H9 (cell line): ENCODE data around the gene PLAU. TPM values are rescaled to one million over a fixed set of nuclear protein-coding genes. Genes with fewer than 3 reads are reported as not detected.
A peak's percentile ranks its signal among the peaks of the same experiment; 100 is the strongest.

ENCODE experiments used
- DNase-seq: peaks from one replicate; pipeline ENCODE4 v3.0.0-alpha.2; 2017
- H2AFZ ChIP-seq: one replicate; pipeline ENCODE4 v1.6.1; 2013; ENCODE audit warnings: mild to moderate bottlenecking, low read length, control low read depth, moderate library complexity
- H2AK5ac ChIP-seq: 2 replicates; pipeline ENCODE4 v1.6.1; 2013; ENCODE audit warnings: low read length, control low read depth, mixed read lengths; ENCODE audit not compliant: insufficient read length
- H2BK120ac ChIP-seq: one replicate; pipeline ENCODE4 v1.6.1; 2013; ENCODE audit warnings: low read depth, mild to moderate bottlenecking, low read length, control low read depth, inconsistent platforms; ENCODE audit not compliant: poor library complexity, severe bottlenecking
- H2BK12ac ChIP-seq: 2 replicates; pipeline ENCODE4 v1.6.1; 2013; ENCODE audit warnings: low read length, control low read depth, mixed read lengths, low read depth; ENCODE audit not compliant: insufficient read length
- H2BK15ac ChIP-seq: 2 replicates; pipeline ENCODE4 v1.6.1; 2013; ENCODE audit warnings: low read depth, low read length, control low read depth
- H2BK20ac ChIP-seq: one replicate; pipeline ENCODE4 v1.6.1; 2013; ENCODE audit warnings: low read depth, mild to moderate bottlenecking, low read length, control low read depth, inconsistent platforms; ENCODE audit not compliant: poor library complexity, severe bottlenecking
- H2BK5ac ChIP-seq: 2 replicates; pipeline ENCODE4 v1.6.1; 2013; ENCODE audit warnings: low read length, control low read depth, mixed read lengths; ENCODE audit not compliant: insufficient read length
- H3K14ac ChIP-seq: 2 replicates; pipeline ENCODE4 v1.6.1; 2013; ENCODE audit warnings: low read length, control low read depth; ENCODE audit not compliant: insufficient read depth
- H3K18ac ChIP-seq: 2 replicates; pipeline ENCODE4 v1.6.1; 2013; ENCODE audit warnings: low read depth, mild to moderate bottlenecking, mixed read lengths, low read length, control low read depth; ENCODE audit not compliant: insufficient read length
- H3K23ac ChIP-seq: 2 replicates; pipeline ENCODE4 v1.6.1; 2013; ENCODE audit warnings: low read length, control low read depth, mixed read lengths, low read depth; ENCODE audit not compliant: insufficient read length
- H3K23me2 ChIP-seq: 2 replicates; pipeline ENCODE4 v1.6.1; 2013; ENCODE audit warnings: low read depth, mild to moderate bottlenecking, mixed read lengths, low read length, control low read depth; ENCODE audit not compliant: insufficient read length, poor library complexity, severe bottlenecking
- H3K27ac ChIP-seq: 2 replicates; pipeline ENCODE4 v1.5.1; 2013; ENCODE audit warnings: low read length, control low read depth, mixed read lengths, low read depth; ENCODE audit not compliant: insufficient read length
- H3K27me3 ChIP-seq: 2 replicates; pipeline ENCODE4 v1.6.1; 2013; ENCODE audit warnings: low read length, control low read depth, inconsistent platforms; ENCODE audit not compliant: insufficient read depth
- H3K4ac ChIP-seq: 2 replicates; pipeline ENCODE4 v1.6.1; 2013; ENCODE audit warnings: low read depth, mild to moderate bottlenecking, control low read depth, inconsistent platforms, low read length, moderate library complexity
- H3K4me1 ChIP-seq: 2 replicates; pipeline ENCODE4 v1.6.1; 2013; ENCODE audit warnings: low read length, control low read depth, inconsistent platforms; ENCODE audit not compliant: insufficient read depth
- H3K4me2 ChIP-seq: 2 replicates; pipeline ENCODE4 v1.6.1; 2013; ENCODE audit warnings: low read length, control low read depth, mixed read lengths; ENCODE audit not compliant: insufficient read length, insufficient read depth
- H3K56ac ChIP-seq: 2 replicates; pipeline ENCODE4 v1.6.1; 2013; ENCODE audit warnings: low read depth, mild to moderate bottlenecking, mixed read lengths, low read length, control low read depth; ENCODE audit not compliant: insufficient read length
- H3K79me1 ChIP-seq: 2 replicates; pipeline ENCODE4 v1.6.1; 2013; ENCODE audit warnings: low read depth, mild to moderate bottlenecking, moderate library complexity, low read length, control low read depth, inconsistent platforms; ENCODE audit not compliant: insufficient read depth, poor library complexity, severe bottlenecking
- H3K79me2 ChIP-seq: 2 replicates; pipeline ENCODE4 v1.6.1; 2013; ENCODE audit warnings: low read length, control low read depth, inconsistent platforms; ENCODE audit not compliant: insufficient read depth
- H3K9ac ChIP-seq: 2 replicates; pipeline ENCODE4 v1.6.1; 2013; ENCODE audit warnings: low read length, control low read depth, mixed read lengths; ENCODE audit not compliant: insufficient read length; ENCODE audit errors: extremely low read depth
- H3K9me3 ChIP-seq: one replicate; pipeline ENCODE4 v1.6.1; 2013; ENCODE audit warnings: low read depth, low read length, inconsistent platforms; ENCODE audit not compliant: control insufficient read depth
- H3T11ph ChIP-seq: one replicate; pipeline ENCODE4 v1.6.1; 2013; ENCODE audit warnings: mild to moderate bottlenecking, low read length, control low read depth, inconsistent platforms
- H4K20me1 ChIP-seq: one replicate; pipeline ENCODE4 v1.6.1; 2013; ENCODE audit not compliant: control insufficient read depth, insufficient read length, insufficient read depth
- H4K5ac ChIP-seq: 2 replicates; pipeline ENCODE4 v1.6.1; 2013; ENCODE audit warnings: low read depth, mild to moderate bottlenecking, mixed read lengths, low read length, control low read depth; ENCODE audit not compliant: insufficient read length
- H4K8ac ChIP-seq: replicated peaks from 2 replicates; pipeline ENCODE4 v1.6.1; 2013; ENCODE audit warnings: low read length, control low read depth, mixed read lengths, low read depth; ENCODE audit not compliant: insufficient read length
- H4K91ac ChIP-seq: 2 replicates; pipeline ENCODE4 v1.6.1; 2013; ENCODE audit warnings: low read depth, mild to moderate bottlenecking, moderate library complexity, mixed read lengths, low read length, control low read depth; ENCODE audit not compliant: insufficient read length
- H3K27ac Mint-ChIP-seq, 3 experiments: 2 replicates in 2 of 3; 3 replicates in 1 of 3; pipeline ENCODE4 v1.8.0; 2020 to 2021; ENCODE audit warnings: mixed read lengths in 3 of 3, mild to moderate bottlenecking in 1 of 3, moderate library complexity in 1 of 3
- H3K27me3 Mint-ChIP-seq: 2 replicates; pipeline ENCODE4 v1.8.0; 2021; ENCODE audit warnings: low read depth, mild to moderate bottlenecking, moderate library complexity, mixed read lengths
- H3K36me3 Mint-ChIP-seq, 3 experiments: 2 replicates in 2 of 3; 3 replicates in 1 of 3; pipeline ENCODE4 v1.8.0; 2020 to 2021; ENCODE audit warnings: low read depth in 3 of 3, mixed read lengths in 3 of 3; ENCODE audit not compliant: insufficient read depth in 1 of 3
- H3K4me1 Mint-ChIP-seq, 2 experiments: 2 replicates each; pipeline ENCODE4 v1.8.0; 2020; ENCODE audit warnings: mixed read lengths in 2 of 2
- H3K4me3 Mint-ChIP-seq, 2 experiments: 2 replicates in 1 of 2; 3 replicates in 1 of 2; pipeline ENCODE4 v1.8.0; 2020 to 2021; ENCODE audit warnings: mild to moderate bottlenecking in 2 of 2, mixed read lengths in 2 of 2, moderate library complexity in 1 of 2
- H3K9me3 Mint-ChIP-seq, 2 experiments: 2 replicates in 1 of 2; 3 replicates in 1 of 2; pipeline ENCODE4 v1.8.0; 2020; ENCODE audit warnings: mild to moderate bottlenecking in 2 of 2, mixed read lengths in 2 of 2, moderate library complexity in 1 of 2
- WGBS: extraction: QIAGEN DNeasy Blood & Tissue Kit; methylation state at CpG from one replicate; pipeline ENCODE4 v1.1.7; 2013; ENCODE audit warnings: missing lambda C conversion rate, low lambda C conversion rate, mixed read lengths; ENCODE audit not compliant: insufficient read length; ENCODE audit errors: extremely low coverage; 5-methylcytosine and 5-hydroxymethylcytosine counted together
- total RNA-seq: library from RNA; stranded (reverse); gene quantifications from 2 replicates; pipeline ENCODE4 v1.2.1, GENCODE V29; 2021
- TF ChIP-seq, protein P1 (sequence below): fragments of 200-600 bp; sonication (generic); conservative IDR thresholded peaks from 3 replicates; pipeline ENCODE4 v1.8.0; 2021; ENCODE audit warnings: antibody characterized with exemption, mild to moderate bottlenecking

PLAU gene
- total RNA-seq, 1 experiment from 2014 or later = 15.0 TPM

DNA sequence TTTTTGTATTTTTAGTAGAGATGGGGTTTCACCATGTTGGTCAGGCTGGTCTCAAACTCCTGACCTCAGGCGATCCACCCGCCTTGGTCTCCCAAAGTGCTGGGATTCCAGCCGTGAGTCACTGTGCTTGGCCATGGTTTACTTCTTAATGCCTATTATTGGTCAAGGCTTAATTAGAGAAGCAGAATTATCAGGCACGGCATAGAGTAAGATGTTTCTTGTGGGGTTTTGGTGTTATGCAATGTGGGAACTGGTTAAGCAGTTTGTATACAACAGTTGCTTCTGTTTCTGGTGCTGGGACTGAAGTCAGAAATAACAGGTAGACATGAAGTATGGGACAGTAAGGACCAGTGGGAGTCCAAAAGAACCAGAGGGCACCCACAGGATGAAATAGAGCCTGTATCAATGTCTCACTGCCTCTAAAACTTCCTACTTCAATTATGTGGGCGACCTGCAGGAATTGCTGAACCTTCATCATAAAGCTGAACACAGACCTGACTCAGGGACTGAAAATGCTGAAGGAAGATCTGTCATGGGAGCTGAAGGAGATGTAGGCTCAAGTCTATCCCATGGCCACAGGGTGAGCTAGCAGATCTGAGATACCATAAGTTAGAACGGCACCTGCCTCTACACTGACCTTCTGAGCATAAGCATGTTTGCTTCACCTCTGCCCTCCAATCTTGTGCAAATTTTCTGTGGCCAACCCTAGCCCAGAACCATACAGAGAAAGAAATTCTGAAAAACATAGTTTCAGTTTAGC lies 48.7 kb downstream of the PLAU start:
- Histone ChIP-seq H2BK12ac (no peak overlapping the region), H4K5ac (no peak overlapping the region), H3K23ac (no peak overlapping the region), H4K20me1 (no peaks in the 10 kb centered on the region), H3K4ac (no peak overlapping the region), H2BK20ac (no peak overlapping the region), H2BK15ac (no peak overlapping the region), H4K91ac (no peak overlapping the region), H3K14ac (no peak overlapping the region), H3K27me3 (no peaks in the 10 kb centered on the region), H3T11ph (no peak overlapping the region), H2AK5ac (no peak overlapping the region), H3K23me2 (no peaks in the 10 kb centered on the region), H3K9ac (no peak overlapping the region), H2BK120ac (no peak overlapping the region), H3K18ac (no peak overlapping the region), H3K56ac (no peak overlapping the region), H3K27ac (no peak overlapping the region), H3K79me1 (no peaks in the 10 kb centered on the region), H2BK5ac (no peak overlapping the region), H4K8ac (no peak overlapping the region), H3K4me2 (no peak overlapping the region), H3K4me1 (peaks cover 3% of the 10 kb centered on the region; the same call in 1 of the 2 replicates), H2AFZ (no peak overlapping the region), H3K9me3 (no peaks in the 10 kb centered on the region), H3K79me2 (no peaks in the 10 kb centered on the region)
- Mint-ChIP-seq H3K27ac (peak overlapping the region; percentile 38 to 63 (median 60); a peak in 3 of 7 replicates), H3K27me3 (no peaks in the 10 kb centered on the region), H3K4me1 (peaks cover 21 to 23% of the 10 kb centered on the region in 2 experiments), H3K9me3 (no peaks in the 10 kb centered on the region), H3K4me3 (no peak overlapping the region), H3K36me3 (no peaks in the 10 kb centered on the region)
- WGBS = no CpG with 5 or more reads among the region's 6 CpGs
- TF ChIP-seq, protein P1, sequence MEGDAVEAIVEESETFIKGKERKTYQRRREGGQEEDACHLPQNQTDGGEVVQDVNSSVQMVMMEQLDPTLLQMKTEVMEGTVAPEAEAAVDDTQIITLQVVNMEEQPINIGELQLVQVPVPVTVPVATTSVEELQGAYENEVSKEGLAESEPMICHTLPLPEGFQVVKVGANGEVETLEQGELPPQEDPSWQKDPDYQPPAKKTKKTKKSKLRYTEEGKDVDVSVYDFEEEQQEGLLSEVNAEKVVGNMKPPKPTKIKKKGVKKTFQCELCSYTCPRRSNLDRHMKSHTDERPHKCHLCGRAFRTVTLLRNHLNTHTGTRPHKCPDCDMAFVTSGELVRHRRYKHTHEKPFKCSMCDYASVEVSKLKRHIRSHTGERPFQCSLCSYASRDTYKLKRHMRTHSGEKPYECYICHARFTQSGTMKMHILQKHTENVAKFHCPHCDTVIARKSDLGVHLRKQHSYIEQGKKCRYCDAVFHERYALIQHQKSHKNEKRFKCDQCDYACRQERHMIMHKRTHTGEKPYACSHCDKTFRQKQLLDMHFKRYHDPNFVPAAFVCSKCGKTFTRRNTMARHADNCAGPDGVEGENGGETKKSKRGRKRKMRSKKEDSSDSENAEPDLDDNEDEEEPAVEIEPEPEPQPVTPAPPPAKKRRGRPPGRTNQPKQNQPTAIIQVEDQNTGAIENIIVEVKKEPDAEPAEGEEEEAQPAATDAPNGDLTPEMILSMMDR = no peak
- no peak for DNase-seq
